Measurements from ENCODE around the gene OR5A2.
"Not testable (repeated sequence)": the region's sequence is repeated elsewhere in the genome, so short reads cannot be mapped to it uniquely, and the experiment has no call there.

OR5A2 gene

GRCh38 chr11:59426361-59427067 lies at the start of gene OR5A2:
Gene OR5A2, minus strand, starts transcription at chr11:59426413. Its CDS starts 3,460 bp downstream, at chr11:59422953.
- DNase-seq (ENCODE audit: low read depth in 2 of 2): no peak

GRCh38 chr11:59475176-59475575 lies 49.0 kb upstream of the OR5A2 start:
- no peak for DNase-seq (ENCODE audit: low read depth in 2 of 2)

- no peak for DNase-seq (ENCODE audit: low read depth in 2 of 2)
Observed at GRCh38 chr11:59473015-59473414, 46.8 kb upstream of the OR5A2 start, which contains the start of gene OR4D10. Gene OR4D10, plus strand, starts transcription at chr11:59473315. Its CDS starts 4,115 bp downstream, at chr11:59477430.

- DNase-seq (ENCODE audit: low read depth in 2 of 2): no peak
Observed at GRCh38 chr11:59463190-59463641, 37.0 kb upstream of the OR5A2 start.

GRCh38 chr11:59459916-59460315 lies 33.7 kb upstream of the OR5A2 start:
- DNase-seq (ENCODE audit: low read depth in 2 of 2): no peak

GRCh38 chr11:59456661-59457060 lies 30.4 kb upstream of the OR5A2 start, which contains the start of gene OR4D6:
Gene OR4D6, plus strand, starts transcription at chr11:59456961. Its CDS starts 0 bp downstream, at chr11:59456961.
- no peak for DNase-seq (ENCODE audit: low read depth in 2 of 2)

- no peak for DNase-seq (ENCODE audit: low read depth in 2 of 2)
Observed at GRCh38 chr11:59448484-59448883, 22.3 kb upstream of the OR5A2 start.

- DNase-seq (ENCODE audit: low read depth in 2 of 2): not testable (repeated sequence)
Observed at GRCh38 chr11:59445624-59446023, 19.4 kb upstream of the OR5A2 start.

- DNase-seq (ENCODE audit: low read depth in 2 of 2): no peak
Observed at GRCh38 chr11:59437770-59438169, 11.6 kb upstream of the OR5A2 start.

- no peak for DNase-seq (ENCODE audit: low read depth in 2 of 2)
Observed at GRCh38 chr11:59436169-59436568, 10.0 kb upstream of the OR5A2 start, which contains the start of gene OR5A1. Gene OR5A1, plus strand, starts transcription at chr11:59436469. Its CDS starts 6,700 bp downstream, at chr11:59443169.

GRCh38 chr11:59429924-59430516 lies 3.8 kb upstream of the OR5A2 start:
- DNase-seq (ENCODE audit: low read depth in 2 of 2): no peak

- DNase-seq (ENCODE audit: low read depth in 2 of 2): no peak
Observed at GRCh38 chr11:59427068-59427382, 812 bp upstream of the OR5A2 start.

- no peak for DNase-seq (ENCODE audit: low read depth in 2 of 2)
Observed at GRCh38 chr11:59425131-59425530, 1.1 kb downstream of the OR5A2 start.

- DNase-seq (ENCODE audit: low read depth in 2 of 2): no peak
Observed at GRCh38 chr11:59423835-59424234, 2.4 kb downstream of the OR5A2 start.

- DNase-seq (ENCODE audit: low read depth in 2 of 2): no peak
Observed at GRCh38 chr11:59418156-59418555, 8.1 kb downstream of the OR5A2 start.

GRCh38 chr11:59417023-59417422 lies 9.2 kb downstream of the OR5A2 start:
- no peak for DNase-seq (ENCODE audit: low read depth in 2 of 2)

- DNase-seq (ENCODE audit: low read depth in 2 of 2): no peak
Observed at GRCh38 chr11:59416613-59417012, 9.6 kb downstream of the OR5A2 start.

- no peak for DNase-seq (ENCODE audit: low read depth in 2 of 2)
Observed at GRCh38 chr11:59415111-59415510, 11.1 kb downstream of the OR5A2 start.

GRCh38 chr11:59413646-59414045 lies 12.6 kb downstream of the OR5A2 start:
- DNase-seq (ENCODE audit: low read depth in 2 of 2): no peak

GRCh38 chr11:59403546-59403945 lies 22.7 kb downstream of the OR5A2 start:
- DNase-seq (ENCODE audit: low read depth in 2 of 2): no peak

GRCh38 chr11:59401262-59401552 lies 25.0 kb downstream of the OR5A2 start:
- no peak for DNase-seq (ENCODE audit: low read depth in 2 of 2)

- no peak for DNase-seq (ENCODE audit: low read depth in 2 of 2)
Observed at GRCh38 chr11:59400461-59401261, 25.6 kb downstream of the OR5A2 start.

- DNase-seq (ENCODE audit: low read depth in 2 of 2): no peak
Observed at GRCh38 chr11:59394186-59394585, 32.0 kb downstream of the OR5A2 start.

Data from stimulated activated CD8-positive, alpha-beta memory T cell treated with anti-CD3 and anti-CD28 coated beads, Interleukin-7, amount 100 ng/mL, for 1 hour (primary cell).